ENCODE measurements around the gene SP2. TPM values are rescaled to one million over a fixed set of nuclear protein-coding genes. Genes with fewer than 3 reads are reported as not detected.
"Not testable (repeated sequence)": the region's sequence is repeated elsewhere in the genome, so short reads cannot be mapped to it uniquely, and the experiment has no call there.

Gene SP2
- polyA plus RNA-seq, 1 donor, result 17.9 TPM

- Histone ChIP-seq H3K36me3 (ENCODE audit: control insufficient read depth, insufficient read depth, low read length) (peaks cover 5% of the 10 kb centered on the region), H3K4me3 (ENCODE audit: low read length) (no peak overlapping the region), H3K9me3 (ENCODE audit: control insufficient read depth, low read depth, low read length) (no peaks in the 10 kb centered on the region), H3K27ac (ENCODE audit: low read length) (no peak overlapping the region), H3K4me1 (ENCODE audit: control insufficient read depth, insufficient read depth, low read length) (no peaks in the 10 kb centered on the region), H3K27me3 (ENCODE audit: control insufficient read depth, insufficient read depth, low read length) (no peaks in the 10 kb centered on the region)
- no CpG with 5 or more reads among the region's 8 CpGs for WGBS (ENCODE audit: insufficient coverage, low lambda C conversion rate)
- DNase-seq, result no peak
Measured at GRCh38 chr17:47907932-47908562, 12.0 kb downstream of the SP2 start.

- H3K36me3 ChIP-seq (ENCODE audit: control insufficient read depth, insufficient read depth, low read length), result peaks cover 31% of the 10 kb centered on the region
- no CpG with 5 or more reads among the region's 2 CpGs for WGBS (ENCODE audit: insufficient coverage, low lambda C conversion rate)
- H3K4me1 ChIP-seq (ENCODE audit: control insufficient read depth, insufficient read depth, low read length), result no peaks in the 10 kb centered on the region
- H3K27ac ChIP-seq (ENCODE audit: low read length), result no peak overlapping the region
- no peak for DNase-seq
- H3K4me3 ChIP-seq (ENCODE audit: low read length), result no peak overlapping the region
- H3K9me3 ChIP-seq (ENCODE audit: control insufficient read depth, low read depth, low read length), result no peaks in the 10 kb centered on the region
- H3K27me3 ChIP-seq (ENCODE audit: control insufficient read depth, insufficient read depth, low read length), result no peaks in the 10 kb centered on the region
Measured at GRCh38 chr17:47913050-47913449, 17.0 kb downstream of the SP2 start.

GRCh38 chr17:47914306-47914948 lies 18.4 kb downstream of the SP2 start:
- Histone ChIP-seq H3K9me3 (ENCODE audit: control insufficient read depth, low read depth, low read length) (no peaks in the 10 kb centered on the region), H3K36me3 (ENCODE audit: control insufficient read depth, insufficient read depth, low read length) (peaks cover 32% of the 10 kb centered on the region), H3K4me1 (ENCODE audit: control insufficient read depth, insufficient read depth, low read length) (no peaks in the 10 kb centered on the region), H3K4me3 (ENCODE audit: low read length) (no peak overlapping the region), H3K27me3 (ENCODE audit: control insufficient read depth, insufficient read depth, low read length) (no peaks in the 10 kb centered on the region), H3K27ac (ENCODE audit: low read length) (no peak overlapping the region)
- WGBS (ENCODE audit: insufficient coverage, low lambda C conversion rate), result no CpG with 5 or more reads among the region's 4 CpGs
- DNase-seq, result no peak

- no peak overlapping the region for H3K27ac ChIP-seq (ENCODE audit: low read length)
- H3K4me1 ChIP-seq (ENCODE audit: control insufficient read depth, insufficient read depth, low read length), result no peaks in the 10 kb centered on the region
- H3K9me3 ChIP-seq (ENCODE audit: control insufficient read depth, low read depth, low read length), result no peaks in the 10 kb centered on the region
- H3K27me3 ChIP-seq (ENCODE audit: control insufficient read depth, insufficient read depth, low read length), result no peaks in the 10 kb centered on the region
- no peak overlapping the region for H3K4me3 ChIP-seq (ENCODE audit: low read length)
- peaks cover 30% of the 10 kb centered on the region for H3K36me3 ChIP-seq (ENCODE audit: control insufficient read depth, insufficient read depth, low read length)
- WGBS (ENCODE audit: insufficient coverage, low lambda C conversion rate), result no CpG with 5 or more reads among the region's 12 CpGs
- no peak for DNase-seq
Measured at GRCh38 chr17:47915776-47916398, 19.9 kb downstream of the SP2 start.

GRCh38 chr17:47916489-47917208 lies 20.6 kb downstream of the SP2 start:
- H3K27me3 ChIP-seq (ENCODE audit: control insufficient read depth, insufficient read depth, low read length), result no peaks in the 10 kb centered on the region
- no peak overlapping the region for H3K4me3 ChIP-seq (ENCODE audit: low read length)
- WGBS (ENCODE audit: insufficient coverage, low lambda C conversion rate), result no CpG with 5 or more reads among the region's 19 CpGs
- DNase-seq, result no peak
- H3K9me3 ChIP-seq (ENCODE audit: control insufficient read depth, low read depth, low read length), result no peaks in the 10 kb centered on the region
- no peaks in the 10 kb centered on the region for H3K4me1 ChIP-seq (ENCODE audit: control insufficient read depth, insufficient read depth, low read length)
- H3K36me3 ChIP-seq (ENCODE audit: control insufficient read depth, insufficient read depth, low read length), result peaks cover 29% of the 10 kb centered on the region
- no peak overlapping the region for H3K27ac ChIP-seq (ENCODE audit: low read length)

- DNase-seq, result no peak
- WGBS (ENCODE audit: insufficient coverage, low lambda C conversion rate), result no CpG with 5 or more reads among the region's 2 CpGs
- H3K27ac ChIP-seq (ENCODE audit: low read length), result no peak overlapping the region
- no peak overlapping the region for H3K4me3 ChIP-seq (ENCODE audit: low read length)
- H3K4me1 ChIP-seq (ENCODE audit: control insufficient read depth, insufficient read depth, low read length), result no peaks in the 10 kb centered on the region
- peaks cover 29% of the 10 kb centered on the region for H3K36me3 ChIP-seq (ENCODE audit: control insufficient read depth, insufficient read depth, low read length)
- H3K9me3 ChIP-seq (ENCODE audit: control insufficient read depth, low read depth, low read length), result no peaks in the 10 kb centered on the region
- H3K27me3 ChIP-seq (ENCODE audit: control insufficient read depth, insufficient read depth, low read length), result no peaks in the 10 kb centered on the region
Measured at GRCh38 chr17:47917581-47917980, 21.5 kb downstream of the SP2 start.

- WGBS (ENCODE audit: insufficient coverage, low lambda C conversion rate), result no CpG with 5 or more reads among the region's 2 CpGs
- DNase-seq, result no peak
- H3K4me1 ChIP-seq (ENCODE audit: control insufficient read depth, insufficient read depth, low read length), result no peaks in the 10 kb centered on the region
- H3K9me3 ChIP-seq (ENCODE audit: control insufficient read depth, low read depth, low read length), result no peaks in the 10 kb centered on the region
- no peaks in the 10 kb centered on the region for H3K27me3 ChIP-seq (ENCODE audit: control insufficient read depth, insufficient read depth, low read length)
- H3K36me3 ChIP-seq (ENCODE audit: control insufficient read depth, insufficient read depth, low read length), result peaks cover 33% of the 10 kb centered on the region
- no peak overlapping the region for H3K27ac ChIP-seq (ENCODE audit: low read length)
- no peak overlapping the region for H3K4me3 ChIP-seq (ENCODE audit: low read length)
Measured at GRCh38 chr17:47918006-47918405, 22.0 kb downstream of the SP2 start.

GRCh38 chr17:47918991-47919390 lies 23.0 kb downstream of the SP2 start:
- no peak overlapping the region for H3K27ac ChIP-seq (ENCODE audit: low read length)
- no peak overlapping the region for H3K4me3 ChIP-seq (ENCODE audit: low read length)
- DNase-seq, result no peak
- no peaks in the 10 kb centered on the region for H3K4me1 ChIP-seq (ENCODE audit: control insufficient read depth, insufficient read depth, low read length)
- H3K9me3 ChIP-seq (ENCODE audit: control insufficient read depth, low read depth, low read length), result no peaks in the 10 kb centered on the region
- WGBS (ENCODE audit: insufficient coverage, low lambda C conversion rate), result 100% methylated on average over 1 of the region's 2 CpGs
- no peaks in the 10 kb centered on the region for H3K27me3 ChIP-seq (ENCODE audit: control insufficient read depth, insufficient read depth, low read length)
- peaks cover 40% of the 10 kb centered on the region for H3K36me3 ChIP-seq (ENCODE audit: control insufficient read depth, insufficient read depth, low read length)

- not testable (repeated sequence) for H3K27ac ChIP-seq (ENCODE audit: low read length); H3K27me3 ChIP-seq (ENCODE audit: control insufficient read depth, insufficient read depth, low read length); H3K4me1 ChIP-seq (ENCODE audit: control insufficient read depth, insufficient read depth, low read length); H3K9me3 ChIP-seq (ENCODE audit: control insufficient read depth, low read depth, low read length); H3K4me3 ChIP-seq (ENCODE audit: low read length); DNase-seq
- 93% methylated on average over 4 of the region's 14 CpGs for WGBS (ENCODE audit: insufficient coverage, low lambda C conversion rate)
- peaks cover 45% of the 10 kb centered on the region for H3K36me3 ChIP-seq (ENCODE audit: control insufficient read depth, insufficient read depth, low read length)
Measured at GRCh38 chr17:47919889-47920288, 23.9 kb downstream of the SP2 start.

GRCh38 chr17:47924785-47925677 lies 29.0 kb downstream of the SP2 start:
- H3K4me3 ChIP-seq (ENCODE audit: low read length), result no peak overlapping the region
- WGBS (ENCODE audit: insufficient coverage, low lambda C conversion rate), result 100% methylated on average over 1 of the region's 23 CpGs
- no peaks in the 10 kb centered on the region for H3K9me3 ChIP-seq (ENCODE audit: control insufficient read depth, low read depth, low read length)
- DNase-seq, result no peak
- no peaks in the 10 kb centered on the region for H3K4me1 ChIP-seq (ENCODE audit: control insufficient read depth, insufficient read depth, low read length)
- no peaks in the 10 kb centered on the region for H3K27me3 ChIP-seq (ENCODE audit: control insufficient read depth, insufficient read depth, low read length)
- peaks cover 53% of the 10 kb centered on the region for H3K36me3 ChIP-seq (ENCODE audit: control insufficient read depth, insufficient read depth, low read length)
- no peak overlapping the region for H3K27ac ChIP-seq (ENCODE audit: low read length)
